Prostate gland (tissue), 2 donors: ENCODE measurements around the gene PCDH9. TPM values are rescaled to one million over a fixed set of nuclear protein-coding genes. Genes with fewer than 3 reads are reported as not detected.

Experiments
- DNase-seq: peaks from one replicate; pipeline ENCODE4 v3.0.0-alpha.2; 2019; ENCODE audit warnings: low spot score
- H3K27ac ChIP-seq, 2 donors: fragments of 200-600 bp; sonication (generic); 2 replicates each; pipeline ENCODE4 v1.5.1; 2017 to 2019
- H3K27me3 ChIP-seq: fragments of 200-600 bp; sonication (generic); replicated peaks from 2 replicates; pipeline ENCODE4 v1.5.1; 2019; ENCODE audit not compliant: insufficient read depth
- H3K36me3 ChIP-seq, 2 donors: fragments of 200-600 bp; sonication (generic); 1 replicate in 1 of 2; 2 replicates in 1 of 2; pipeline versions ENCODE4 v1.5.1 to v1.8.1; 2017 to 2019
- H3K4me1 ChIP-seq: fragments of 200-600 bp; sonication (generic); replicated peaks from 2 replicates; pipeline ENCODE4 v1.5.1; 2019
- H3K4me3 ChIP-seq, 2 donors: fragments of 200-600 bp; sonication (generic); 2 replicates each; pipeline ENCODE4 v1.5.1; 2017 to 2019
- H3K9me3 ChIP-seq: fragments of 200-600 bp; sonication (generic); 2 replicates; pipeline ENCODE4 v1.5.1; 2017
- CTCF ChIP-seq, 4 experiments: fragments of 200-600 bp in 2 of 4; fragments of 450-650 bp in 2 of 4; sonication (generic) in 2 of 4; IDR thresholded peaks; 1 replicate in 3 of 4; 2 replicates in 1 of 4; pipeline ENCODE4 v1.5.1; 2016 to 2019; ENCODE audit warnings: antibody characterized with exemption in 4 of 4, mild to moderate bottlenecking in 2 of 4, moderate library complexity in 2 of 4
- POLR2A ChIP-seq: fragments of 450-650 bp; IDR thresholded peaks from one replicate; pipeline ENCODE4 v1.6.1; 2016; ENCODE audit warnings: antibody characterized with exemption, mild to moderate bottlenecking
- POLR2AphosphoS5 ChIP-seq: sonication (generic); formaldehyde crosslinking; IDR thresholded peaks from one replicate; pipeline ENCODE4 v1.6.1; 2017; ENCODE audit warnings: antibody characterized with exemption
- WGBS: methylation state at CpG from one replicate; pipeline ENCODE4 v1.1.5; 2018; 5-methylcytosine and 5-hydroxymethylcytosine counted together
- intact Hi-C: fragments of 100-400 bp; cut with DNase I; formaldehyde crosslinking; loops from one replicate; pipeline ENCODE4 v1.14.2; 2022
- total RNA-seq, 2 donors: library from RNA; depleted of rRNA; stranded (reverse); fragments of >200 nt; gene quantifications; one replicate each; pipeline ENCODE4 v1.1.0, GENCODE V29; 2016

The PCDH9 gene
- total RNA-seq, 2 donors from 2014 or later, result 1.8 to 5.5 TPM

- Histone ChIP-seq H3K4me3 (no peak overlapping the region), H3K27ac (no peak overlapping the region), H3K4me1 (no peaks in the 10 kb centered on the region), H3K36me3 (no peaks in the 10 kb centered on the region), H3K27me3 (no peaks in the 10 kb centered on the region), H3K9me3 (no peaks in the 10 kb centered on the region)
- no peak for DNase-seq
- intact Hi-C loops, result no loop called here
- no peak for TF ChIP-seq POLR2A
- TF ChIP-seq CTCF (IDR thresholded peaks at IDR 0.05), result no peak
- no peak for TF ChIP-seq POLR2AphosphoS5
- whole genome bisulfite sequencing, result 10% methylated on average over 1 of the region's 1 CpG
Observed at GRCh38 chr13:66896933-66897332, 333.2 kb downstream of the PCDH9 start.

- Histone ChIP-seq H3K27ac (no peak overlapping the region), H3K9me3 (no peaks in the 10 kb centered on the region), H3K36me3 (no peaks in the 10 kb centered on the region), H3K4me1 (no peaks in the 10 kb centered on the region), H3K4me3 (no peak overlapping the region), H3K27me3 (no peaks in the 10 kb centered on the region)
- no peak for DNase-seq
- intact Hi-C loops, result no loop called here
- TF ChIP-seq POLR2A, result no peak
- no peak for TF ChIP-seq CTCF (IDR thresholded peaks at IDR 0.05)
- 73% methylated on average over 5 of the region's 5 CpGs for WGBS
Observed at GRCh38 chr13:66895780-66896179, 334.4 kb downstream of the PCDH9 start.

DNA sequence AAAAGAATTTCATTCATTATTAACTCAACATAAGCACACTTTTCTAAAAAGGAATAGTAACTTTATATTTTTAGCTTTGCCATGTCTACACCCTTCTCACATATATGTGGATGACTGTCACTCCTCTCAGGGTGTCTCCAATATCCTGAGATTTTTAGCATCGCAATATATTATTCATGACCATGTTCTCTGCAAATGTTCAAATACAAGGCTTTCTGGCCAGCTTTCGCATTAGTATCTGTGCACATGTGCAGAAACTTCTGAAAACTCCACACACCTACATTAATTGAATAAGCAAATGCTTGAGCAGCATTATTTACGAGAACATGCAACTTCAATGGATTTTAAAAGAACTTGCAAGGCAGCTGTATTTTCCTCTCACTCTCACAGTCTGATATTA lies 334.8 kb downstream of the PCDH9 start:
- H3K27ac ChIP-seq, result no peak overlapping the region
- DNase-seq, result no peak
- H3K9me3 ChIP-seq, result no peaks in the 10 kb centered on the region
- no peaks in the 10 kb centered on the region for H3K27me3 ChIP-seq
- 97% methylated on average over 3 of the region's 3 CpGs for WGBS
- intact Hi-C loops, result no loop called here
- TF ChIP-seq POLR2A, result no peak
- no peak for TF ChIP-seq CTCF (IDR thresholded peaks at IDR 0.05)
- H3K36me3 ChIP-seq, result no peaks in the 10 kb centered on the region
- H3K4me1 ChIP-seq, result no peaks in the 10 kb centered on the region
- no peak overlapping the region for H3K4me3 ChIP-seq

DNA sequence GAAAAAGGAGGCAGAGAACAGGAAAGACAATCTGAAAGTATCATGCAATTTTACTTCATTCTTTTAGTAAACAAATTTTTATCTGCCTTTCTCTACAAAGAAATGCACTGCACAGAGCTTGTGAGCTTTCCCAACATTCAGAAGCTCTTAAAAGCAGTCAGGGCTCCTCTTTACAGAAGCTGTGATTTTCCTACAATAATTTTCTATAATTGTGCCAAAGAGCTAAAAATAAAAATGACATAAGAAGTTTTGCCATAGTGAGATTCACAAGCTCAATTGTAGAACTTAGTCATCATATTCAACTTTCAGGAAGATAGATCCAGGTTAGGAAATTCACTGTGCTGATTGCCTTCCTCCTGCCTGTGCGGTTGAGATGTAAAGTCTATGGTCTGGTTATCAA lies 341.4 kb downstream of the PCDH9 start:
- intact Hi-C loops, result no loop called here
- WGBS, result 100% methylated on average over 1 of the region's 1 CpG
- TF ChIP-seq POLR2AphosphoS5 (no peak), CTCF (IDR thresholded peaks at IDR 0.05) (no peak), POLR2A (no peak)

GRCh38 chr13:66887088-66887487 lies 343.0 kb downstream of the PCDH9 start:
- Histone ChIP-seq H3K27me3 (no peaks in the 10 kb centered on the region), H3K4me1 (no peaks in the 10 kb centered on the region), H3K4me3 (no peak overlapping the region), H3K9me3 (no peaks in the 10 kb centered on the region), H3K27ac (no peak overlapping the region), H3K36me3 (no peaks in the 10 kb centered on the region)
- no peak for DNase-seq
- no peak for TF ChIP-seq POLR2AphosphoS5
- no peak for TF ChIP-seq POLR2A
- no peak for TF ChIP-seq CTCF (IDR thresholded peaks at IDR 0.05)
- 16% methylated on average over 5 of the region's 5 CpGs for WGBS
- intact Hi-C loops, result no loop called here

More for the DNA sequence above, 341.4 kb downstream of the PCDH9 start:
- DNase-seq, result no peak
- Histone ChIP-seq H3K27me3 (no peaks in the 10 kb centered on the region), H3K4me1 (no peaks in the 10 kb centered on the region), H3K4me3 (no peak overlapping the region), H3K9me3 (no peaks in the 10 kb centered on the region), H3K27ac (no peak overlapping the region), H3K36me3 (no peaks in the 10 kb centered on the region)
